G401 (cell line): ENCODE results near the gene TYMS. TPM values are rescaled to one million over a fixed set of nuclear protein-coding genes. Genes with fewer than 3 reads are reported as not detected.
"Not testable (repeated sequence)": the region's sequence is repeated elsewhere in the genome, so short reads cannot be mapped to it uniquely, and the experiment has no call there.

Experiments used
- DNase-seq: peaks from one replicate; pipeline ENCODE4 v3.0.0-alpha.2; 2015; ENCODE audit warnings: low spot score
- in situ Hi-C: cut with HindIII; loops from 2 replicates; pipeline ENCODE4 v1.10.0; 2016; ENCODE audit warnings: low sequenced_read_pairs, mixed read lengths
- total RNA-seq: library from RNA; depleted of rRNA; stranded (reverse); fragments of >200 nt; shearing (Covaris generic); gene quantifications from 2 replicates; pipeline ENCODE4 v1.2.3, GENCODE V29; 2014

Gene TYMS
- total RNA-seq, 1 experiment from 2014 or later, result 166 TPM

DNA sequence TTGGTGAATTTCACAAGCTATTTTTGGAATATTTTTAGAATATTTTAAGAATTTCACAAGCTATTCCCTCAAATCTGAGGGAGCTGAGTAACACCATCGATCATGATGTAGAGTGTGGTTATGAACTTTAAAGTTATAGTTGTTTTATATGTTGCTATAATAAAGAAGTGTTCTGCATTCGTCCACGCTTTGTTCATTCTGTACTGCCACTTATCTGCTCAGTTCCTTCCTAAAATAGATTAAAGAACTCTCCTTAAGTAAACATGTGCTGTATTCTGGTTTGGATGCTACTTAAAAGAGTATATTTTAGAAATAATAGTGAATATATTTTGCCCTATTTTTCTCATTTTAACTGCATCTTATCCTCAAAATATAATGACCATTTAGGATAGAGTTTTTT, 15.9 kb downstream of the TYMS start:
- DNase-seq, result no peak
- in situ Hi-C loops, result no loop called here

DNA sequence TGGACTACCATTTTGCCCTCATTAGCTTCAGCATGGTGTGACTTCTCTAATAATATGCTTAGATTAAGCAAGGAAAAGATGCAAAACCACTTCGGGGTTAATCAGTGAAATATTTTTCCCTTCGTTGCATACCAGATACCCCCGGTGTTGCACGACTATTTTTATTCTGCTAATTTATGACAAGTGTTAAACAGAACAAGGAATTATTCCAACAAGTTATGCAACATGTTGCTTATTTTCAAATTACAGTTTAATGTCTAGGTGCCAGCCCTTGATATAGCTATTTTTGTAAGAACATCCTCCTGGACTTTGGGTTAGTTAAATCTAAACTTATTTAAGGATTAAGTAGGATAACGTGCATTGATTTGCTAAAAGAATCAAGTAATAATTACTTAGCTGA, 16.3 kb downstream of the TYMS start:
- no peak for DNase-seq
- in situ Hi-C loops, result no loop called here

DNA sequence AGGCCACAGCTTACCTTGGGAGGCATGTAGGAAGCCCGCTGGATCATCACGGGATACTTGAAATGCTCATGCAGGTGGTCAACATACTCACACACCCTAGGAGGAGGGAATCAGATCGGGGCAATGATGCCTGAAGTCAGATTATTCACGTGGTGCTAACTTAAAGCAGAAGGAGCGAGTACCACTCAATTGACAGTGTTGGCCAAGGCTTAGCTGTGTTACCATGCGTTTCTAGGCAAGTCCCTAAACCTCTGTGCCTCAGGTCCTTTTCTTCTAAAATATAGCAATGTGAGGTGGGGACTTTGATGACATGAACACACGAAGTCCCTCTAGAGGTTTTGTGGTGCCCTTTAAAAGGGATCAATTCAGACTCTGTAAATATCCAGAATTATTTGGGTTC, 17.9 kb downstream of the TYMS start:
- DNase-seq, result no peak
- in situ Hi-C loops, result no loop called here

- DNase-seq, result no peak
- in situ Hi-C loops, result no loop called here
Measured at GRCh38 chr18:676069-676468, 18.6 kb downstream of the TYMS start.

- DNase-seq, result no peak
- in situ Hi-C loops, result no loop called here
Measured at GRCh38 chr18:676736-677135, 19.3 kb downstream of the TYMS start.

- no peak for DNase-seq
- in situ Hi-C loops, result no loop called here
Measured at GRCh38 chr18:677145-677544, 19.7 kb downstream of the TYMS start.

DNA sequence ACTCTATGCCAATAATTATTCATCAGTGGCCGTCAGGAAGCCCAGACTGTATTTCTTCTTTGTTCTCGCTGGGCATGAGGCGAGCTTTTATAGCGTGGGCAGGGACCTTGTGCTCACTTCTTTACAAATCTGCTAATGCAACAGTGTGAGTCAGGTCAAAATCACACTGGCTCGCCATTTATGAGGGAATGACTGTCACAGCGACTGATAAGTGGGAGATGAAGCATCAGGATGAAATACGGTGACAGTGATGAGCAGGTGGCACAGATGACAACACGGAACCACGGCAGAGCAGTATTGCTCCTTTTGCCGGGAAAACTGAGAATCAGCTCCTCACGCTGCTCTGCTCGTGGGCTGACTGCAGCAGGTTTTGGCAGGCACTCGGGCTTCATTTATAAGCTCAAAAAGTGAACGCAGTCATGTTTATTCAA, 20.5 kb downstream of the TYMS start:
- no peak for DNase-seq
- in situ Hi-C loops, result no loop called here

DNA sequence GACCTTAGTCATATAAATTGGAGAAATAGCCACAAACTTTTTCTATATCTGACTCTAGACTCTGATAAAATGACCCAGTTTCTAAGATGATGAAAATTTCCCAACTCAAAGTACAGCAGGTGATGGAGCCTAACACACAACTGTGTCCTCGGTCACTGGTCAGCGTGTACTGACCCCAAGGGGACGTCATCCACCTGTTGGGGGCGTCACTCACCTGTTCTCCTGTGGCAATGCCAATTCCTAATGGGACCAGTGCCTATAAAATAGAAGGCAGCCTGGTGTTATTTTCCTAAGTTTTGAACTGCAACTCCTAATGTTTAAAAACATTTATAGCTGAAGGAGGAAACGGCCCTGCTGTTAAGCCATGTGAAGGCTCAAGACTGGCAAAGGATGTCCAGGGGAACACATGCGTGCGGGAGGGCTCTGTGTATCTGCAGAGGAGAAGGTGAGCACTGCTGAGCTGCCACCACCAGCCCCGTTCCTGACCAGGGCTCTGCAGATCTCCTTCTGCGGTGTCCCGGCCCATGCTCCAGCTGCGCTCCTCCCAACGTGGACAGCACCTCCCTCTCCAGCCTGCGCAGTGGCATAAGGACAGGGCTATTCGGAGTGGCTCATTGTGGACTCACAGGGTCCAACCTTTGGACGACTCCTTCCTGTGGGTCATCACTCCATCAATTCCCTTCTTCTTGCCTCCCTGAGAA, 21.2 kb downstream of the TYMS start:
- in situ Hi-C loops, result no loop called here
- no peak for DNase-seq

DNA sequence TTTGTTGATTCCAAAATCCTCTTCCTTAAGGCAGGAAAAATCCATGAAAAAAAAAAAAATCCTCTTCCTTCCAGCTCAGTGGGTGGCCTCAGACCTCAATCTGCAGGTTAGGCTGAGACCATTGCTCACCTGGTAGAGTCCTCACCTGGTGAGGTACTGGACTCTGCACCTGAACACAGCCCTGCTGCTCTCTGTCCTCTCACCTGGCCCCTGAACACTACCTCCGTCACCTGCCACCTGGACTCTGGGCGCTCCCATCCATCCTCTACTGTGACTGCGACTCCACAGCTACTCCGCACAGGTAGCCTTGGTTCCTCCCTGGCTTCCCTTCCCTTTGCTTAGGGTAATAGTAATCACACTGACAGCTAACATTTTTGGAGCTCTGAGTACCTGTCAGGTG, 22.1 kb downstream of the TYMS start:
- in situ Hi-C loops, result no loop called here
- no peak for DNase-seq

DNA sequence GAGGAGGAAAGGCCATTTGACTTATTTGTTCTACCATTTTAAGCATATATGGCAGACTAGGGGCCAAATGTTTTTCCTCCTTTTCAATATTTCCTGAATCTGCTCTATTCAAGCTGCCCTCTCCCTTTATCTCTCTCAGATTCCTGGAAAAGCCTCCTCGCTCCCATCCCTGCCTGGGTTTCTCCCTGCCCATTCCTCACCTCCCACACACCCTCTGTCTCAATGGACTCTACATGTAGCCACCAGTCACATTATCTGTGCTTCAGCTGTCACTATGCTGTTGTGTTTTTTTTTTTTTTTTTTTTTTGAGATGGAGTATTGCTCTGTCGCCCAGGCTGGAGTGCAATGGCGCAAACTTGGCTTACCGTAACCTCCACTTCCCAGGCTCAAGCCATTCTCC, 22.9 kb downstream of the TYMS start:
- in situ Hi-C loops, result no loop called here
- no peak for DNase-seq

GRCh38 chr18:681985-682384, 24.5 kb downstream of the TYMS start:
- DNase-seq, result no peak
- in situ Hi-C loops, result no loop called here

DNA sequence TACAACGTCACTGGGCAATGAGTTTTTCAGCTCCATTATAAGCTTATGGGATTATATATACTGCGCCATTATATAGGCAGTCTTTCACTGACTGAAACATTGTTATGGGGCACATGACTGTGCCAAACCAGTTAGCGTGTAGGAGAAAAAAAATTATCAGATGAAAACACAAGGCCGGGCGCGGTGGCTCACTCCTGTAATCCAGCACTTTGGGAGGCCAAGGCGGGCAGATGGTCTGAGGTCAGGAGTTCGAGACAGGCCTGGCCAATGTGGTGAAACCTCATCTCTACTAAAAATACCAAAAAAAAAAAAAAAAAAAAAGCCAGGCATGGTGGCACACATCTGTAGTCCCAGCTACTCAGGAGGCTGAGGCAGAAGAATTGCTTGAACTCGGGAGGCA, 25.0 kb downstream of the TYMS start:
- in situ Hi-C loops, result not testable (repeated sequence)

DNA sequence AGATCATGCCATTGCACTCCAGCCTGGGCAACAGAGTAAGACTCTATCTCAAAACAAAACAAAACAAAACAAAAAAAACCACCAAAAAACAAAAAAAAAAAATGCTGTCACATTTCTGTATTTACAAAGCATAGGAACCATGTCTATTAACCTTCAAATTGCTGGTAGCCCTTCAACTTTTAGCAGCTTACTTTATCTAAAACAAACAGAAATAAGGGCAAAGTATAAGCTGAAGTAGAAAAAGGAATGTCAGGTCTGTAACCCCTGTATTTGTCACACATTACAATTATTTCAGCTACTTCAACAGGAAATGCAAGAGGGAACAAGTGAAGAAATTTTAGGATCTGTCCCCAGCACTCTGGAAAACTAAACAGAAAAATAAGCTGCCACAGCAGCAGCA, 25.4 kb downstream of the TYMS start:
- in situ Hi-C loops, result no loop called here
- DNase-seq, result no peak

More for the DNA sequence above, 25.0 kb downstream of the TYMS start:
- DNase-seq, result not testable (repeated sequence)

DNA sequence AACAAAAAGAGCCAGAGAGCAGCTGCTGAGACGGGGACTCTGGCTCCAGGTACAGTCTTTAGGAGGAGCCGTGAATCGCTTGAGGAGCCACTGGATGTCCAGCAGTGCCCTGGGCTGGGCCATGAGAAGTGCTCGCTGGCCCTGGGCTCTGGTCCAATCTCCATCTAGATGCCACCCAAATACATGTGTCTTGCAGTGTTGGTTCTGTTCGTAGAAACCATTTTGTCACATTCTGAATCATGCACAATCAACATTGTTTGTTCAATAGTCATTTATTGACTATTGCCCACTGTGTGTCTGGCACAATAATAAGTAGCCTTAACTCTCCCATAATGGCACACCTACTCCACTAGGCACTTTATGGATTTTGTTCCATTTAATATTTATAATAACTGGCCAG, 26.1 kb downstream of the TYMS start:
- in situ Hi-C loops, result no loop called here
- no peak for DNase-seq

- in situ Hi-C loops, result no loop called here
- DNase-seq, result no peak
Measured at GRCh38 chr18:685438-685837, 28.0 kb downstream of the TYMS start.

DNA sequence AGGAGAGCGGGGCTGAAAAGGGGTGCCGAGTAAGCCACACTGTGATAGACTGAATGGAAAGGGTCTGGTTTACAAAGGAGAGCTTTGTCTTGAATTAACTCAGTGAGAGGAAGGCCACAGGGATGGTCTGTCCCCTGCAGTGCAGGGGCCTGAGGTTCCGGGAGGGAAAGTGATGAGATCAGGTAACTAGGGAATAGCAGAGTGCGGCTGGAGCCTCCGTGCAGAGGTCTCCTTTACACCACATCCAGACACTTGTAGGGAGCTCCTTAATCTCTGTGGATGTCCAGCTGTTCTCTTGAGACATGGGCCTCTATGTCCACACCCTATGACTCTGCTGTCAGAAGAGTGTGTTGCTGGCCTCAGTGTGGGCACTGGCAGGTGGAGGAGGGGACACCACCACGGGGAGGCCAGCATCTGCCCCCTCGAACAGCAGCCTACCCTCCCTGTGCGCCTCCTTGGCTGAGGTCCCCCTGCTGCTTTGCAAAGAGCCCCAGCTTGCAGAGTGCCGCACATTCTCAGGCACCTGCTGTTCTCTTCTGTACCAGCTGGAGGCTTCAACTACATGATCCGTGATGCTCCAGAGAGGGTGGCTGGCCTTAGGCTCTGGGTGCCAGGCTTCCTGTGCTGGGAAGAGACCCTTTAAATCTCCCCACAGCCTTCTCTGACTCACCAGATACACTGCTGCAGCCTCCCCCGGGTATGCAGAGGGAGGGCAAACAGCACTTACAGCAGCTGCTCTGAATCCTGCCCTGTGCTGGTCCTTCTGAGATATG, 29.1 kb downstream of the TYMS start:
- in situ Hi-C loops, result no loop called here
- DNase-seq, result no peak

DNA sequence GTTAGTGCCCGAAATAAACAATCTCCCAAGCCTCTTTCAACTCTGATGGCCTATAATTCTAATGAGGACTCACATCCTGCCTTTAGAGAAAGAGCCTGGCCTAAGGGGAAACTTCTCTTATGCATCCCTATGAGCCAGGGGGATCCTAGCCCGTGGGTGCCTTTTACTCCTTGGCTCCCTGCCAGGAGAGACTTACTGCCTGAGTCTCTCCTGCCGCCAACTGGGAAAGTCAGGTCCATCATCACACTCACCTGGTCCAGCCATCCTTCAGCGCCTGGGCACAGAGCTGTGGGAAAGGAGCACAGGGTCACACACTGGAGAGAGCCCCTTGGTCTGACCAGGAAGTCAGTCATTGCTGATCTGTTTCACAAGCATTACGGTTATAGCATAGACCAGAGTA, 30.9 kb downstream of the TYMS start:
- in situ Hi-C loops, result no loop called here
- DNase-seq, result no peak

GRCh38 chr18:692824-693223, 35.4 kb downstream of the TYMS start:
- DNase-seq, result no peak
- in situ Hi-C loops, result no loop called here

DNA sequence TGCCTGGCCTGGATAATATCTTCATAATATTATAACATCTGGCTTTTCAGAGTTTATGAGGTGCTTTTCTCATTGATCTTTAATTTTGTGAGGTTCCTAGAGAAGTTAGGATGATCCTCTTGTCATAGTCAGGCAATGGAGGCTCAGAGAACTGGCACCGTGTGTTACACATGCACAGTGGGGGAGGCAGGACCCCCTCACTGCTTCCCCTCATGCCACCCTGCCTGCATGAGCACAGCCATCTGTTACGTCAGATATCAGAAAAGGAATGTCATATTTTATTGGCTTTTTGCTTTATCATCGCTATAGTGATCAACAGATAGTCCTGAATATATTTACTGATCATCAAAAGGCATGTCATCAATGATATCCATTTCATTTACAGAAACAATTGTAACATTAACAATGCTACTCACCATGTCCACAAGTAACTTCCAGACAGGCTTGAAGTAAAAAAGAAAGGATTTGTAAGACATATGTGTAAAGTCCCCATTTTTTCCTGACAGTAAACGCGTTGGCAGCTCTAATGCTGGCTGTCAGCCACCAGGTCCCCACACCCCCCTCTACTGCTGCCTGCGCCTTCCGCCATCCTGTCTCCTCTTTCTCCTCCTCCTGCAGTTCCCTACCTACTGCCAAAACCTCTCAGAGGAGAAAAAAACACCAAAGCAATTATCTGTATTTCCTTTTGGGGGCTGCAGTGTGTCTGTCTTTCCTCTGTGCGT, 36.2 kb downstream of the TYMS start:
- in situ Hi-C loops, result no loop called here

DNA sequence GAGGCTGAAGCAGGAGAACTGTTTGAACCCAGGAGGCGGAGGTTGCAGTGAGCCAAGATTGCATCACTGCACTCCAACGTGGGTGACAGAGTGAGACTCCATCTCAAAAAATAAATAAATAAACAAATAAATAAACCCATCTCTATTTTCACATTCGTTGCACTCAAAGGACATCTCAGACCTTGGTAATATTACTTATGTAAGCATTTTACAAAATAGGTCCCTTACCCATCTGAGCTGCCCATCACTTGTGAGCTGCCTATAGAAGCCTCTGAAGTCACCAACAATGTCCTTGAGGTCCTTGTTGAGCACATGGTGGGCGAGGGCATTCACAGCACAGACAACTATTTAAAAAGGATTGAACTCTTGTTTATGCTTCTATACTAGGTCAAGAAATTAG, 39.6 kb downstream of the TYMS start:
- DNase-seq, result no peak
- in situ Hi-C loops, result no loop called here

More for the DNA sequence above, 36.2 kb downstream of the TYMS start:
- DNase-seq, result no peak
